Fibroblast of skin of right quadriceps (primary cell): ENCODE data around the gene KBTBD12.
A peak's percentile ranks its signal among the peaks of the same experiment; 100 is the strongest.
"Not testable (repeated sequence)": the region's sequence is repeated elsewhere in the genome, so short reads cannot be mapped to it uniquely, and the experiment has no call there.

ENCODE experiments used
- DNase-seq: peaks from one replicate; pipeline ENCODE4 v3.0.0-alpha.2; 2013

KBTBD12 gene

GRCh38 chr3:127905556-127905955 lies 9.5 kb upstream of the KBTBD12 start:
- DNase-seq: no peak

GRCh38 chr3:127906653-127907052 lies 8.4 kb upstream of the KBTBD12 start:
- DNase-seq: not testable (repeated sequence)

GRCh38 chr3:127908202-127908601 lies 6.8 kb upstream of the KBTBD12 start:
- no peak for DNase-seq

GRCh38 chr3:127908951-127909350 lies 6.1 kb upstream of the KBTBD12 start:
- no peak for DNase-seq

- DNase-seq: no peak
These were observed 5.4 kb upstream of the KBTBD12 start for GRCh38 chr3:127909646-127910045.

GRCh38 chr3:127911421-127911931 lies 3.6 kb upstream of the KBTBD12 start:
- DNase-seq: peak; percentile 3

GRCh38 chr3:127913841-127914240 lies 1.2 kb upstream of the KBTBD12 start:
- not testable (repeated sequence) for DNase-seq

GRCh38 chr3:127914584-127914983 lies 448 bp upstream of the KBTBD12 start:
- DNase-seq: no peak

GRCh38 chr3:127915937-127916493 lies 983 bp downstream of the KBTBD12 start:
- DNase-seq: no peak

- DNase-seq: no peak
These were observed 5.7 kb downstream of the KBTBD12 start for GRCh38 chr3:127920738-127921137.

- no peak for DNase-seq
These were observed 8.6 kb downstream of the KBTBD12 start for GRCh38 chr3:127923611-127924010.

- no peak for DNase-seq
These were observed 10.4 kb downstream of the KBTBD12 start for GRCh38 chr3:127925384-127925783.

- DNase-seq: no peak
These were observed 13.0 kb downstream of the KBTBD12 start for GRCh38 chr3:127927829-127928604.

- no peak for DNase-seq
These were observed 14.9 kb downstream of the KBTBD12 start for GRCh38 chr3:127929818-127930413.

GRCh38 chr3:127933396-127933795 lies 18.4 kb downstream of the KBTBD12 start:
- no peak for DNase-seq

- no peak for DNase-seq
These were observed 23.8 kb downstream of the KBTBD12 start for GRCh38 chr3:127938800-127939199.

- no peak for DNase-seq
These were observed 25.1 kb downstream of the KBTBD12 start for GRCh38 chr3:127940116-127940515.

GRCh38 chr3:127942613-127943012 lies 27.6 kb downstream of the KBTBD12 start:
- DNase-seq: no peak

- DNase-seq: no peak
These were observed 33.2 kb downstream of the KBTBD12 start for GRCh38 chr3:127948211-127948610.

GRCh38 chr3:127949446-127950055 lies 34.5 kb downstream of the KBTBD12 start:
- DNase-seq: peak; percentile 18

- DNase-seq: peak; percentile 40
These were observed 36.2 kb downstream of the KBTBD12 start for GRCh38 chr3:127951276-127951675.

- peak; percentile 70 for DNase-seq
These were observed 38.3 kb downstream of the KBTBD12 start for GRCh38 chr3:127953091-127954035.
